Loucy (cell line): ENCODE data around the gene CHSY3.

Source experiments
- H2AFZ ChIP-seq: fragments of 200-600 bp; sonication (generic); 2 replicates; pipeline ENCODE4 v1.6.0; 2016; ENCODE audit warnings: antibody characterized with exemption, mild to moderate bottlenecking, low read length, moderate library complexity
- H3F3A ChIP-seq: fragments of 200-600 bp; 2 replicates; pipeline ENCODE4 v1.6.0; 2016; ENCODE audit warnings: antibody characterized with exemption, low read depth, mild to moderate bottlenecking
- H3K27me3 ChIP-seq: fragments of 200-600 bp; sonication (generic); 2 replicates; pipeline ENCODE4 v1.6.1; 2014; ENCODE audit warnings: low read length, mild to moderate bottlenecking; ENCODE audit not compliant: insufficient read depth, poor library complexity, severe bottlenecking
- H3K36me3 ChIP-seq: fragments of 200-600 bp; sonication (generic); 2 replicates; pipeline ENCODE4 v1.6.1; 2016; ENCODE audit warnings: low read length; ENCODE audit not compliant: insufficient read depth
- H3K4me1 ChIP-seq: fragments of 200-600 bp; sonication (generic); 2 replicates; pipeline ENCODE4 v1.5.1; 2014; ENCODE audit warnings: low read length, mild to moderate bottlenecking; ENCODE audit not compliant: insufficient read depth, poor library complexity, severe bottlenecking
- H3K4me2 ChIP-seq: fragments of 200-600 bp; sonication (generic); 2 replicates; pipeline ENCODE4 v1.6.0; 2014; ENCODE audit warnings: antibody characterized with exemption, low read length, low read depth, mild to moderate bottlenecking; ENCODE audit not compliant: poor library complexity, severe bottlenecking
- H3K4me3 ChIP-seq: fragments of 200-600 bp; sonication (generic); 2 replicates; pipeline ENCODE4 v1.5.1; 2014; ENCODE audit warnings: low read length, mild to moderate bottlenecking, mixed read lengths; ENCODE audit not compliant: poor library complexity, severe bottlenecking
- H3K79me2 ChIP-seq: fragments of 200-600 bp; sonication (generic); 2 replicates; pipeline ENCODE4 v1.6.1; 2014; ENCODE audit warnings: low read length; ENCODE audit not compliant: insufficient read depth
- H3K9ac ChIP-seq: fragments of 200-600 bp; sonication (generic); 2 replicates; pipeline ENCODE4 v1.6.0; 2014; ENCODE audit warnings: mild to moderate bottlenecking, low read depth, low read length, moderate library complexity; ENCODE audit not compliant: poor library complexity, severe bottlenecking
- H3K9me2 ChIP-seq: fragments of 200-600 bp; sonication (generic); replicated peaks from 2 replicates; pipeline ENCODE4 v1.6.1; 2016; ENCODE audit warnings: low read depth, low read length, mixed read lengths
- H3K9me3 ChIP-seq: fragments of 200-600 bp; sonication (generic); 2 replicates; pipeline ENCODE4 v1.6.1; 2014; ENCODE audit warnings: mild to moderate bottlenecking, antibody characterized with exemption, low read length, low read depth; ENCODE audit not compliant: insufficient read depth
- H4K20me1 ChIP-seq: fragments of 200-600 bp; sonication (generic); 2 replicates; pipeline ENCODE4 v1.6.0; 2014; ENCODE audit warnings: antibody characterized with exemption, low read length, mild to moderate bottlenecking; ENCODE audit not compliant: insufficient read depth, poor library complexity, severe bottlenecking
- CTCF ChIP-seq: fragments of 200-600 bp; sonication (generic); conservative IDR thresholded peaks from 2 replicates; pipeline ENCODE4 v1.5.1; 2014; ENCODE audit warnings: mild to moderate bottlenecking, antibody characterized with exemption, low read length
- EZH2phosphoT487 ChIP-seq: fragments of 200-600 bp; IDR thresholded peaks from 2 replicates; pipeline ENCODE4 v1.6.1; 2018; ENCODE audit warnings: antibody characterized with exemption, mild to moderate bottlenecking, moderate library complexity, borderline replicate concordance

The CHSY3 gene

DNA sequence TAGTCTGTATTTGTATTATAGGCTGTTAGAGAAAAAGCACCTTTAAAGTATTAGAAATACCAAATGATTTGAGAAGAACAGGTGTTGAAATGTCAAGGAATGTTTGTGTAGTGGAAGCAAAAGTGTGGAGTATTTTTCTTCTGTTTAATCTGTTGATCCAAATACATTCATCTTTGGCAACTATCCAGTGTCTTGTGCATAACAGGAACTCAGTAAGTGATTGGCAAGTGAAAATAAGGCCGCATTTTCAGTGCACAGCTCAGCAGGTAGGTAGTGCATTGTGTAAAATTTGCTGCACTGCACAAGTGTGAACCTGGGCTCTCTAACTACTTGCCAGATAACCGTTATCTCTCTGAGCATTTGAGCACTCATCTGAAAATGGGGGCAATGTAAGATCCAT, 61.8 kb downstream of the CHSY3 start:
- H3K9me2 ChIP-seq, result no peaks in the 10 kb centered on the region
- H3K79me2 ChIP-seq, result no peaks in the 10 kb centered on the region
- no peaks in the 10 kb centered on the region for H3F3A ChIP-seq
- H3K4me3 ChIP-seq, result no peak overlapping the region
- TF ChIP-seq EZH2phosphoT487 (no peak), CTCF (no peak)
- H3K9me3 ChIP-seq, result no peaks in the 10 kb centered on the region
- no peak overlapping the region for H2AFZ ChIP-seq
- no peak overlapping the region for H3K4me2 ChIP-seq
- H4K20me1 ChIP-seq, result no peaks in the 10 kb centered on the region
- H3K36me3 ChIP-seq, result no peaks in the 10 kb centered on the region
- no peaks in the 10 kb centered on the region for H3K27me3 ChIP-seq
- no peaks in the 10 kb centered on the region for H3K4me1 ChIP-seq
- H3K9ac ChIP-seq, result no peak overlapping the region

DNA sequence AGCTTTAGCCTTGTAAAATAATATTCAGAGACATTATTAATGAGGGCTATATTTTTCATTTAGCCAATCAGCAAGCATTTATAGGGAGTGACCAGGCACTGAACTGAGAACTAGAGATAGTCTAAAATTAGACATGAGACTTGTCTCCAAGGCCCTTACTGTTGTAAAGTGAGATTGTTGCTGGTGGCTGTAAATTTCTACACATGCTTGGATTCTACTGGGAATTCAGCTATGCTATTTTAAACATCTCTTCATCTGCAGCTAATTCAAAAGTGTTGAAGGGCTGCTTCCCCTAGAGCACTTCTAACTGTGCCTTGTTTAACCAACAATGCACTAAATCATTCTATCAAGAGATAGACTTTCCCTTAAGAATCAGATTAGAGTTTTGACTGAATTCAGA, 67.4 kb downstream of the CHSY3 start:
- no peaks in the 10 kb centered on the region for H3K79me2 ChIP-seq
- H3K4me1 ChIP-seq, result no peaks in the 10 kb centered on the region
- H4K20me1 ChIP-seq, result no peaks in the 10 kb centered on the region
- no peak overlapping the region for H2AFZ ChIP-seq
- no peaks in the 10 kb centered on the region for H3F3A ChIP-seq
- H3K4me2 ChIP-seq, result no peak overlapping the region
- no peaks in the 10 kb centered on the region for H3K27me3 ChIP-seq
- H3K9me3 ChIP-seq, result no peaks in the 10 kb centered on the region
- no peaks in the 10 kb centered on the region for H3K9me2 ChIP-seq
- H3K36me3 ChIP-seq, result no peaks in the 10 kb centered on the region
- no peak for TF ChIP-seq CTCF
- no peak for TF ChIP-seq EZH2phosphoT487
- H3K9ac ChIP-seq, result no peak overlapping the region
- no peak overlapping the region for H3K4me3 ChIP-seq

DNA sequence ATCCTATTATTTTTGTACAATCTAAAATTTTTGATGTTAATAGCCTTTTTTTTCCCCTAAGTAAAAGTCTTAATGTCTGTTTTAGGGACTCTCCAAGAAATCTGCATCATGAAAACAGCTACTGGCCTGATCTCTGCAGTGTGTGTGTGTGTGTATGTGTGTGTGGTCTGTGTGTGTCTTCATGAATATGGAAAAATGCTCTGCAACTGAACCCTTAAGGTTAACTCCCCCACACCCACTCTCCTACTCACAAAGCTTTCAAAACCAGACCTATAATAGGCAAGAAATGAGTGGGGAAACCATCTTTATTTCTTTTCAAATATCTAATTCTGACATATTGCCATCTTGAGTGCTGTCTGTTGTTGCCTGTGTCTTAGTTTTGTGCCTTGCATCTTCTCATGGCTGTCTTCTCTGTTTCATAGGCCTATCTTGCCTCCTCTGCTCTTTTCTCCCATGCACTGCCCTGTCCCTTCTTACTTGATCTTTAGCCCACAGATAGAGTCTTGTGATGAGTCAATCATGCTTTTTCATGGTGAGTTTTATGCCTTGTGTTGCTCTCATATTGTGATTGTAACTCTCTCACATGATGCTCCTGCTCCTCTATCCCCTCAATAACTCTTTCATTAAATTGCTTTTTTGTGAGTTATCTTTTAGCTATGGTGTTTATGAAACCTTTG, 68.3 kb downstream of the CHSY3 start:
- H3K79me2 ChIP-seq, result no peaks in the 10 kb centered on the region
- no peak overlapping the region for H2AFZ ChIP-seq
- no peaks in the 10 kb centered on the region for H4K20me1 ChIP-seq
- no peak overlapping the region for H3K4me2 ChIP-seq
- H3K4me3 ChIP-seq, result no peak overlapping the region
- no peaks in the 10 kb centered on the region for H3K9me3 ChIP-seq
- TF ChIP-seq EZH2phosphoT487, result no peak
- no peak for TF ChIP-seq CTCF
- H3K27me3 ChIP-seq, result no peaks in the 10 kb centered on the region
- no peaks in the 10 kb centered on the region for H3K9me2 ChIP-seq
- no peak overlapping the region for H3K9ac ChIP-seq
- H3K4me1 ChIP-seq, result no peaks in the 10 kb centered on the region
- H3F3A ChIP-seq, result no peaks in the 10 kb centered on the region
- H3K36me3 ChIP-seq, result no peaks in the 10 kb centered on the region
